Suppressor macrophage treated with lipopolysaccharide for 4 hours (primary cell): ENCODE results near the gene PERM1.

ENCODE experiments used
- DNase-seq: peaks from one replicate; pipeline ENCODE4 v3.0.0-alpha.2; 2020

Gene PERM1

DNA sequence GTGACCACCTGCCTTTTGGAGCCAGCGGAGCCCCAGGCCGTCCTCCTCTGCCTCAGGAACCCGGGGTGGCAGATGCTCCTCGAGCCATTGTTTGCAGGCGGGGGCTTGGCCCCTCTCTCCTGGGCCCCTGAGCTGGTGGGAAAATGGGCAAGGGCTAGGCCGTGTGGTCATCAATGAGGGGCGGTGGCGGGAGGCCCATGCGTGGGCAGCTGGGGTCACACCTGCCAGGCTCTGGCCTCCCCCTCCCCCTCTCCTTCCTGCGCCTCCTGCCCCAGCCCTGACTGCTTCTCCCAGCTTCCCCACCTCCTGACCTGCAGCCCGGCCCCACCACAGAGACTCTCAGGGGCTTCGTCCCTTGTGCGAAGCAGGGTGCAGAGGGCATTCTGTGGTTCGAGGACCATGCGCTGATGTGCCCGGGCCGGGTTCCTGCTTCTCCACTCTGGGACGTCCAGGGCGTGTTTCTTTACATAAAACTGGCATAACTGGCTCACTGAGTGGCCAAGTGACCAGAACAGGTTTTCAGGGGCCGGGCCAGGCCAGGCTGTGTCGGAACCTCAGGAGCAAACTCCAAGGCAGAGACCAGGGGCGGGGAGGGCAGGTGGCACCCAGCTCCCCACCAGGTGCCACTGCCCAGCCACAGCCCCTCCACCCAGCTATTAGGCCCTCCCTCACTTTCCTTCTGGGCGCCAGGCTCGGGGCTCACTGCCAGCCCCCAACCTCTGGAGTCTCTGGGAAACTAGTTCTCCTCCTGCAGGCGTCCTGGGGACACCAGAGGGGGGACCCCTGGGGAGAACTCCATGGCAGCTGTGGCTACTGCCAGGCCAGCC, 48.9 kb downstream of the PERM1 start:
- no peak for DNase-seq

DNA sequence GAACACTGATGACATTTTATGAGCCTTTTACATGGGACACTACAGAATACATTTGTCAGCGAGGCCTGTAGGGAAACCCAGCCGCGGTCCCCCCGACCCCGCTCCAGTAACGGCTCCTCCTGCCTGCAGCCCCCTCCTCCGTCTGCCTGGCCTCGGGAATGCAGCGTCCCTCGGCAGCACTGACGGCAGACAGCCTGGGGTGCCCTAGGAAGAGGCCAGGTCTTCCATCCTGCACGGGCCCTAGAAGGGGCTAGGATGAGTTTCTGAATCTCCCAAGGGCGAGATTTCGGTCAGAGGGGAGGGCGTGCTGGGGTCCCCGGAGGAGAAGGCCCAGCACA, 49.8 kb downstream of the PERM1 start:
- DNase-seq: no peak

DNA sequence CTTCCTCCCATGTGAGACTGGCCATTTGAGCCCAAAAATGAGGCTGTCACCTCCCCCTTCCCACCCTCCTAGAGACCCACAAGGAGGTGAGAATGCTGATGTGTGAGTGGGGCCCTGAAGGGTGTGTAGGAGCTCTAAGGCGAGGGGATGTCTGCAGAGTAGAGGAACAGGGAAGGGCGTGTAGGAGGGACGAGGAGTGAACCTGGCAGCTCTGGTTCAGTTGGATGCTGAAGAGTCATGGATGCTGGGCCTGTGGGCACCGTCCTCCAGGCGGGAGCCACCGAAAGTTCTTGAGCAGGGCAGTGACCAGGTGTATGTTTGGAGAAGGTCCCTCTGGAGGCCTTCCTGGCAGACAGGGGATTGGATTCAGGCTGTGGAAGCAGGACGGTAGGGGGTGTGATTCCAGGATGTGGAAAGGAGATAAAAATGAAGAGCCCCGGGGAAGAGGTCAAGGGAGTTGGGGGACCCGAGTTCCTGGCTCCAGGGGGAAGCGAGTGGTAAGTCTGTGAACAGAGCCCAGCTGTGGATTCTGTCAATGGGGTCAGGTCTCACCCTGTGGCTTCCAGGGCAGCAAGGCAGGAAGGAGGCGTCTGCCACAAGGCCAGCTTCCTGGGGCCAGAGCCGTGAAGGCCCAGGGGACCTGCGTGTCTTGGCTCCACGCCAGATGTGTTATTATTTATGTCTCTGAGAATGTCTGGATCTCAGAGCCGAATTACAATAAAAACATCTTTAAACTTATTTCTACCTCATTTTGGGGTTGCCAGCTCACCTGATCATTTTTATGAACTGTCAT, 50.3 kb downstream of the PERM1 start:
- no peak for DNase-seq

DNA sequence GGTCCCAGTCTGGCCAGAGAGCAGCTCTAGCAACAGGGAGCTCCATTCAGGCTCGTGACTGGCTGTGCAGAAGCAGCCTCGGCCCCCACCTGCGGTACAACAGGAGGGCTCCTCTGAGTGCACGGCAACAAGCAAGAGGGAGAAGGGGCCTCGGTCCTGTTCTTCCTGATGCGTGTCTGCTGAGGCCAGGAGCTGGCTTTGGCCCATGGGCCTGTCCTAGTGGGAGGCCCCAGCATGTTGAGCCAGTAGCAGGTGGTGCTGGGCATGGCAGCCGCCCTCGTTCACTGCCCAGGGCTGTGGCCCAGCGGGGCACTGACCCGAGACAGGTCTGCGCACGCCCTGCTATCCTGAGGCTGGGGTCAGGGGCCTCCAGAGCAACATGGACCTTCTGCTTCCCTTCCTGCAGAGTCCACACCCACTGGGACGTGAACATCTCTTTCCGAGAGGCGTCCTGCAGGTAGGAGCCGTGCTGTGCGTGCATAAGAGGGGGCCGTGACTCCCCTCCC, 51.2 kb downstream of the PERM1 start:
- DNase-seq: no peak

DNA sequence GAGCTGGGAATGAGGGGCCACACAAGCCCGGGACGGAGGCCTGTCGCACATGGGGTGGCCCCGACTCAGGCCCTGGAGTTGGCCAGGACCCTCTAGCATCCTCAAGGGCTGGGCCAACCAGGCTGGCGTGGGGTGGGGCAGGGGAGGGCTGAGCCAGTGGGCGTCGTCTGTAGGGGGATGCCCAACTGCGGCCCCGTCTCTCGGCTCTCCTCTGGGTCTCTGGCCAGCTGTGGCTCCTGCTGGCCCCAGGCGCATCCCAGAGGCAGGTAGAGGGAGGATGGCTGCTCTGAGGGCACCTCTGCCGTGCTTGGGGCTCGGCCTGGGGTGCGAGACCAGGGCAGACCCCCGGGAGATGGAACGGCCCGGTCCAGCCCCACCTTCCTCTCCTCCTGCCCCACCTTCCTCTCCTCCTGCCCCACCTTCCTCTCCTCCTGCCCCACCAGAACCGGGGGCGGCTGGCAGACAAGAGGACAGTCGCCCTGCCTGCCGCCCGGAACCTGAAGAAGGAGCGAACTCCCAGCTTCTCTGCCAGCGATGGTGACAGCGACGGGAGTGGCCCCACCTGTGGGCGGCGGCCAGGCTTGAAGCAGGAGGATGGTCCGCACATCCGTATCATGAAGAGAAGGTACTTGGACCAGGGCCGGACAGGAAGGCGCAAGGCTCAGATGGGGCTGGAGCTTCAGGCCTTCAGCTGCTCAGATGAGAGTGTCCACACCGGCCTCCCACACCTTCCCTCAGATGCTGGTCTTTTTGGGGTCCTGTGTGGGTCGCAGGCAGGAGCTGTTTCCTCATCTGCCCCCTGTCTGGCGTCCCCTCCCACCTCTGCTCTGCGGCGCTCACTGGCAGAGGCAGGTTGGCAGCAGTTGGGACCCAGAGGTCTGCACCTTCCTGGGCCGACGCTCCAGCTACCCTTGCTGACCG, 51.9 kb downstream of the PERM1 start:
- no peak for DNase-seq

- DNase-seq: no peak
These were observed 52.9 kb downstream of the PERM1 start for GRCh38 chr1:928825-929661.

GRCh38 chr1:927748-928147, 54.1 kb downstream of the PERM1 start:
- no peak for DNase-seq

DNA sequence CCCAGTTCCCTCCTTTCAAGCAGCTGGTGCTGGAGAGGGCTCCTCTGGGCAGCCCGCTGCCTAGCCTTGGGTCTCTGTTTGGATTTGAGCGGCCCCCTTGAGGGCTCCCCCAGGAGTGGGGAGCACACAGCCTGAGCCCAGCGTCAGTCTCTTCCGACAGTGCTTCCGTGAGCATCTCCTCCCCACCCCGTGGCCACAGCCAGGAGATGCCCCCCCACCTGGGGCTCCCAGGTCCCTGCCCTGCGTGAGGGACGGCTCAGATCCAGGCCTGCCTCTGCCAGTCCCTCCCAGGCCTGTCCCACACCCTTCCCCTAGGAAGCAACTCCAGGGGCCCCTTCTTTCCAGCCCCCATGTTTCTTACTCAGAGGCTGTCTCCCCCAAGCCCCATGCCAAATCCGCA, 54.7 kb downstream of the PERM1 start:
- no peak for DNase-seq

- no peak for DNase-seq
These were observed 56.1 kb downstream of the PERM1 start for GRCh38 chr1:925561-926421.
